Mesodermal cell (in vitro differentiated cells): ENCODE results near the gene POLA1.
A peak's percentile ranks its signal among the peaks of the same experiment; 100 is the strongest.

Experiments used
- H3K27ac ChIP-seq: 2 replicates; pipeline ENCODE4 v1.7.0; 2013; ENCODE audit warnings: mild to moderate bottlenecking, low read depth, low read length, moderate library complexity; ENCODE audit not compliant: severe bottlenecking
- H3K36me3 ChIP-seq: 2 replicates; pipeline ENCODE4 v1.7.1; 2013; ENCODE audit warnings: mild to moderate bottlenecking, low read length, moderate library complexity; ENCODE audit not compliant: control insufficient read depth, insufficient read depth
- H3K4me1 ChIP-seq: one replicate; pipeline ENCODE4 v1.7.1; 2013; ENCODE audit warnings: mild to moderate bottlenecking, low read length; ENCODE audit not compliant: insufficient read depth, control insufficient read depth, poor library complexity, severe bottlenecking
- H3K4me3 ChIP-seq: 2 replicates; pipeline ENCODE4 v1.7.0; 2013; ENCODE audit warnings: low read length, control low read depth, mild to moderate bottlenecking; ENCODE audit not compliant: insufficient read depth, poor library complexity, severe bottlenecking; ENCODE audit errors: extremely low read depth
- H3K9me3 ChIP-seq: 2 replicates; pipeline ENCODE4 v1.7.1; 2013; ENCODE audit warnings: mild to moderate bottlenecking, low read length, moderate library complexity; ENCODE audit not compliant: control insufficient read depth
- WGBS, 2 experiments: methylation state at CpG; one replicate each; pipeline ENCODE4 v1.1.5; 2013; ENCODE audit warnings: missing lambda C conversion rate in 2 of 2; ENCODE audit not compliant: insufficient coverage in 2 of 2; 5-methylcytosine and 5-hydroxymethylcytosine counted together

POLA1 gene

DNA sequence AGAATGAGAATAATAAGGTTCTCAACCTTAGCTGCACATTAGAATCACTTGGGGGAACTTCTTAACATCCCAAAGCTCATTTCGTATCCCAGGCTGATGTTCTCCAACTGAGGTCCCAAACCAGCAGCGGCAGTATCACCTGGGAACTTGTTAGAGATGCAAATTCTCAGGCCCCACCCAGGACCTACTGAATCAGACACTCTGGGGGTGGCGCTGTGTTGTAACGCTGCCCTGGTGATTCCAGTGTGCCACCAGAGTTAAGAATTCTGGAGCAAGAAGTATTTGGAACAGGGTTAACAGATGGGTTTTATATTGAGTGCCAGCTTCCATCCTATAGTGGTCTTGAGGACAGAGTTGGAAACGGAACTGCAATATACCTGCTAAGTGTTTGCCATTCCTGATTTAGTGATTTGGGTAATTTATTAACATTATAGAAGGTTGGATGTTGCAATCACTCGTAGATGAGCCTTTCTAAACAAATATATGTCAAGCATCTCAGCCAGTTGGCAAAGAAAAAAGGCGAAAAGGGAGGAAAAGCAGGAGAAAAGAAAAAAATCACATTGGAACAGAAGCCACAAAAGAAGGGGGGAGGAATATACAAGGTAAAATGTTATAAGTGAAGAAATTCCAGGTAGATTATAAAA, 181.0 kb downstream of the POLA1 start:
- Histone ChIP-seq H3K27ac (no peak overlapping the region), H3K36me3 (no peaks in the 10 kb centered on the region), H3K4me1 (peaks cover 10% of the 10 kb centered on the region), H3K4me3 (no peak overlapping the region), H3K9me3 (no peaks in the 10 kb centered on the region)
- WGBS, 2 experiments, result 20 to 80% methylated on average over 1 to 2 of the region's 7 CpGs

DNA sequence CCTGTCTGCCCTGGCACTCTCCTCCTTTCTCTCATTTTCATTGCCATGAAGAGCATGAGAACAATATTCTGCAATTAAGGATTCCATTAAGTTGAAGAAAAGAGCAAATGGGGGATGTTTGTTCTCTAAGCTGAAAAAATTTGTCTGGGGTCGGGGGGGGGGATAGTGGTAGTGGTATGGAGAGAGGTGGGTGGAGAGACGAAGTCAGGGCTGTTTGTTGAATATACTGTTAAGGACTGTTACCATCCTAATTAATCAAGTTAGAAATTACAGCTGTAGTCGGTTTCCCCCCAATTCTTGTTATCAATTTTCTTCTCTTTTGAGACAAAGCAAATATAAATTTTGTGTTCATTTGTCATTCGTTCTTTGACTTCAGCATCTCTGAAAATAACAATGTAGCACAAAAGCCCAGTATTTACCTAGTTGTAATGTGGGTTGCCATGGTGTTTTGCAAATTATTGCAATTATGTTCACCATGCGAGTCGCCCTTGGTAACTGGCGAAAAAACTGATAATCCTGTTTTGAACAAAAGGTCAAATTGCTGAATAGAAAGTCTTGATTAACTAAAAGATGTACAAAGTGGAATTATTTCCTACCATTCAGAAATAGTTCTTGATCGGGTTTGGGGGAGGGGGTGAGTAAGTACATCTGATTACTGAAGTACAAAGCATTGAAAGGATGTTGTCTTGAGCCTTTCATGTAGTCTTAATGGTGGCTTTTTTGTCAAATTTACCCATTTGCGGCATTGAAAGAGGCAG, 183.0 kb downstream of the POLA1 start:
- WGBS, 2 experiments, result 86 to 100% methylated on average over 1 of the region's 9 CpGs
- Histone ChIP-seq H3K36me3 (no peaks in the 10 kb centered on the region), H3K4me3 (no peak overlapping the region), H3K4me1 (peaks cover 7% of the 10 kb centered on the region), H3K27ac (peak overlapping the region; percentile 29), H3K9me3 (no peaks in the 10 kb centered on the region)

DNA sequence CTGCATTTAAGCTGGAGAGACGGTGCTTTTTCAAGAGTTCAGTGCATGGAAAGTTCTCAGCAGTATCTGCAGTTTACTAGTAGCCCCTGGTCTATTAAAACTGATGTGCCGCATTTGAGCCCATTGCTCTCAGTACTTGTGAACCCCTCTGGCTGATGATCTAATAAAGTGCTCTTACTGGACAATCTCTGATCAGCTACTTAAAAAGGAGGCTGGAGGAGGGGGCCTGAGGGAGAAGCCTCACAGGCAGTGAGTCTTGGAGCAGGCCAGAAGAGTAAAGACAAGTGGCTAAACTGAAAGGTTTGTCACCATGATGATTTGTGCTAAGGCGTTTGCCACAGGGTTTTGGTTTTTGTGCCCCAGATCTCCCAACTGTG, 183.6 kb downstream of the POLA1 start:
- 67 to 100% methylated on average over 1 of the region's 3 CpGs for WGBS, 2 experiments
- H3K4me1 ChIP-seq, result peaks cover 7% of the 10 kb centered on the region
- H3K4me3 ChIP-seq, result no peak overlapping the region
- H3K27ac ChIP-seq, result peak overlapping the region; percentile 29
- no peaks in the 10 kb centered on the region for H3K36me3 ChIP-seq
- H3K9me3 ChIP-seq, result no peaks in the 10 kb centered on the region

DNA sequence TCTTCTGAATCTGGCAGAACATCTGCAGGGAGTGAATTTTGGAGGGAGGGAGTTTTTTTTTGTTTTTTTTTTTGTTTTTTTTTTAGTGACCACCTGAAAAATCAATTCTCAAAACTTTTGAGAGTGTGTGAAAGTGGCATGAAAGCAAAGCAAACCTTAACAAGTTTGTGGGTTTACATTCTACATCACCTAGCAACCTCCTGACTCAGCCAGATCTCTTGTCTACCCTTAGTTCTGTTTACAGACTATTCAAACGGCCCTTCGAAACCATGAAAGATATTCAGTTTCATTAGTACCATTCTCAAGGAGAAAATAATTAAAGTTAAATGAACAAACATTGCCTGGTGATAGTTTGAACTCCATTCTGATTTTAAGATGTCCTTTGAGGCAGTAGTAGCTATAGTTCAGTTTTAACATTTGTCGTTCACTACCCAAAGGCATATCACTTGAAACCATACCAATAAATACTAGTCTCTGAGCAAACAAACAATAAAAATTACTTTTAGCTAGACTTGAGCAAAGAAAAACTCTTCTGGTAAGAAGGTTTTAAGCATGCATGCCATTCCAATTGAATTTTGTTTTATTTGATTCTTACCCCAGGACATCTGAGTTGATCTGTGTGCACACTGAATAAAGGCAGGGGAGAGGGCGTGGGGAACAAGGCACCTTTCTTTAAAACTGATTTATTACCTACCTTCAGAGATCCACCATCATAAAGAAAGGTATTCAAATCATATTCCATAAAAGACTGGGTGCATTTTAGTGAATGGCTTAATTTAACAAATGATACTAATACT, 184.3 kb downstream of the POLA1 start:
- no peak overlapping the region for H3K4me3 ChIP-seq
- H3K27ac ChIP-seq, result peak overlapping the region; percentile 29
- peaks cover 7% of the 10 kb centered on the region for H3K4me1 ChIP-seq
- H3K9me3 ChIP-seq, result no peaks in the 10 kb centered on the region
- H3K36me3 ChIP-seq, result no peaks in the 10 kb centered on the region
- WGBS, 2 experiments, result no CpG with 5 or more reads among the region's 4 CpGs

DNA sequence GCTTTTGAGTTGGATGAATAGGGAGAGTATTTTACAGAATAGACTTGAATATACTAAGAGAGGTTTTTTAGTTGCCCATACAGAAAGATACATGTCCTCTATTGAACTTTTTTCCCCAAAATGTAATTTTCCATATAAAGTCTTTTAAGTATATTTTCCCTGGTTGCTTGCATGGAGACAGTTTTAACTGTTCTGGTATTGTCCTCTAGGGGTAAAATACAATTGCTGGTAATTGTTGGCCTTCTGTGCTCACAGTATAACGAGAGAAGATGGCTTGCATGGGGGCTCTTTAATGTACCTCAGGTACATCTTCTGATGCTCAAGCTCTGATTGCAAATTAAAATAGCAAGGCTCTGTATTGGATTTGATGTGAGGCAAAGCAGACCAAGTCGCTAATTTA, 186.0 kb downstream of the POLA1 start:
- Histone ChIP-seq H3K27ac (no peak overlapping the region), H3K4me1 (peaks cover 7% of the 10 kb centered on the region), H3K36me3 (no peaks in the 10 kb centered on the region), H3K4me3 (no peak overlapping the region), H3K9me3 (no peaks in the 10 kb centered on the region)
- WGBS, 2 experiments, result 100% methylated on average over 1 of the region's 2 CpGs; no CpG with 5 or more reads in 1 of the 2 experiments

DNA sequence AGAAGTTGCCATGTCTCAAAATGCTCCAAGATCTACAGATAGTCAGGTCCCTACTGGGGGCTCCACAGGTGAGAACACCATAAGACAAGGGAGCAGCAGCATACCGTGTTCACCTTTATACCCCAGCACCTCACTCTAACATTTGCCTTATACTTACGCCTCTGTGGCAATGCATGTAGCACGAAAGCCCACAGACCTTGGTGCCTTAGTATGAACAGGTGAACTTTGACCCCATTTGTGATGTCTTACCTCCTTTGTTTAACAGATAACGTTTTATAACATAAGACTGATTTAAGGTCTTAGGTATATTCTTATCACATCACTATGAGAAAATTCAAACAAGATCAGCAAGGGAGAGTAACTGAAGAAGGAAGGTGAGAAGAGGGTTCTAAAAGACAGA, 193.2 kb downstream of the POLA1 start:
- 100% methylated on average over 1 of the region's 4 CpGs; no CpG with 5 or more reads in 1 of the 2 experiments for WGBS, 2 experiments
- H3K4me3 ChIP-seq, result no peak overlapping the region
- H3K9me3 ChIP-seq, result no peaks in the 10 kb centered on the region
- H3K36me3 ChIP-seq, result peaks cover 4% of the 10 kb centered on the region
- no peak overlapping the region for H3K27ac ChIP-seq
- no peaks in the 10 kb centered on the region for H3K4me1 ChIP-seq

DNA sequence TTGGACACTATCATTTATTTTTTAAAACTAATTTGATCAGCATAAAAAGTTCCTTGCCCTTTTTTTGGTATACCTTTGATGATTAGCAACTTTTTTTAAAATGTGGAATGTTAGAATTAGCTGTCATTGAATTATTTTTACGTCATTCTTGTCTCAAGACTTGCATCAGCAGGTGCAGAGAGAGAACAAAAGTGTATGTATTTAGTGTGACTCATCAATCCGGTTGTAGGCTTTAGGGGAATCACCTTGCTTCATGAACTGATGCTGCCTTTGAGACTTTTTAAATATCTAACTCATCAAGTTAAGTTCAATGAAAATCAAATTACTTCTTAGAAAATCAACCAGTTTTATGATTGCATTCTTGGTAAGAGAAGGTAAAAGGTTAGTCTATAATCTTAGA, 197.0 kb downstream of the POLA1 start:
- no peaks in the 10 kb centered on the region for H3K4me1 ChIP-seq
- no peaks in the 10 kb centered on the region for H3K9me3 ChIP-seq
- no peak overlapping the region for H3K27ac ChIP-seq
- peaks cover 6% of the 10 kb centered on the region for H3K36me3 ChIP-seq
- H3K4me3 ChIP-seq, result no peak overlapping the region
- no CpG with 5 or more reads among the region's 2 CpGs for WGBS, 2 experiments

DNA sequence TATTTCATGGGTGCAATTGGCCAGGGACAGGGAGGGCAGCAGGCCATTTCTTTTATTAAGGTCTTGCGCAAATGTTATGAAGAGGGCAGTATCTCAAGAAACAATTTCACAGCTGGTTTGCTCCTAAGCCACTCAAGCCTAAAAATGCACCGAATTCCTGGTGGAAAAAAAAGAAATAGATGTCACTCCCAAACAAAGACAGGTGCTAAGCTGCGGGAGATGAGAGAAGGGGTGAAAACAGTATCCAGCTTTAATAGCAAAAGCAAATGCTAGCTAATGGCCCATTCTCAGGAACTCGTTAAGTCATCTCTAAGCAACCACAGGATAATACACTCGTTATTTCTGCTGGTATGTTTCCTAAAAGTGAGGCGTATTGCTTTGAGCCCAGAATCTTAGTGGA, 205.7 kb downstream of the POLA1 start:
- no peaks in the 10 kb centered on the region for H3K9me3 ChIP-seq
- WGBS, 2 experiments, result 92 to 100% methylated on average over 2 to 3 of the region's 6 CpGs
- H3K4me3 ChIP-seq, result no peak overlapping the region
- no peak overlapping the region for H3K27ac ChIP-seq
- peaks cover 2% of the 10 kb centered on the region for H3K36me3 ChIP-seq
- no peaks in the 10 kb centered on the region for H3K4me1 ChIP-seq

DNA sequence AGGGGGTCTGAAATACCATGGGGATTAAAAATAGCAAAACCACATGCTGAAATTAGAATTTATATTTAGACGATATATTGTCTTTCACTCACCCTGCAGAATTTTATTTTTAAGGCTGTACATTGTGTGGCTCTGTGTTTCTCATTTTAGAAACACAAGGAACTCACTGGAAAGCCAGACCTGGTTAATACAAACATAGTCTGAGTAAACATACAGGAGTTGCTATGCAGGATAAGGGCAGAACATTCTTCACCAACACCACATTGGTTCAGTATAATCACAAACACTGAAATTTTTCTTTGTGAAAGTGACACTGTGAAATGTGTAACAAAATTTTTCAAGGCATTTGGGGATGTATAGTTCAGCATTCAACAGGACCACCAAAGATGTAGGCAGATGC, 206.5 kb downstream of the POLA1 start:
- WGBS, 2 experiments, result no CpG with 5 or more reads among the region's 1 CpG
- H3K9me3 ChIP-seq, result no peaks in the 10 kb centered on the region
- H3K27ac ChIP-seq, result no peak overlapping the region
- H3K4me3 ChIP-seq, result no peak overlapping the region
- no peaks in the 10 kb centered on the region for H3K4me1 ChIP-seq
- H3K36me3 ChIP-seq, result no peaks in the 10 kb centered on the region

DNA sequence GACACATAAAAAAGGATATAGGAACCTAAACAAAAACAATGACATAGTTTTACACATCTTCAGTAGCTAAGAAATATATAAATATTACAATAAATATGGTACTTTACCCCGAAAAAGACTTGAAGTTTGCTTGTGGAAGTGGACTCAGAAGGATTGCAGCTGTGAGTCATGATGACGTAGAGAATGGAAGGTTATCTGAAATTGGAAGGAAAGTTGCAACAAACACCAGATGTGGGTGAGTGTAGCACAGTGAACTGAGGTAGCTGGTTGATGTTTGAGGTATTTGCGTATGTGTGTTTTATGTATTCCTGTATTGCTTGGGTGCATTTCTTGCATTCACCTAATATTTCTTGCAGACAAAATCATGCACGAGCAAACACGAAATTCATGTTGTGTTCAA, 209.1 kb downstream of the POLA1 start:
- Histone ChIP-seq H3K9me3 (no peaks in the 10 kb centered on the region), H3K4me3 (no peak overlapping the region), H3K4me1 (no peaks in the 10 kb centered on the region), H3K27ac (no peak overlapping the region), H3K36me3 (no peaks in the 10 kb centered on the region)
- WGBS, 2 experiments, result 100% methylated on average over 3 of the region's 5 CpGs
